GM21825 (cell line): ENCODE measurements around the gene ARL10.
A peak's percentile ranks its signal among the peaks of the same experiment; 100 is the strongest.

Experiments
- ATAC-seq: cut with Tn5 transposase; IDR thresholded peaks from one replicate; pipeline ENCODE4 v1.9.1; 2021; ENCODE audit warnings: mild to moderate bottlenecking, moderate library complexity; ENCODE audit not compliant: unreplicated experiment

The ARL10 gene

GRCh38 chr5:176361437-176362232 is 3.7 kb upstream of the ARL10 start, which contains the start of gene KIAA1191:
Gene KIAA1191, minus strand, starts transcription at chr5:176361764. Its CDS starts 2,256 bp downstream, at chr5:176359508.
- ATAC-seq = peak; percentile 86

GRCh38 chr5:176362233-176362490 is 3.1 kb upstream of the ARL10 start:
- ATAC-seq = peak; percentile 15

- ATAC-seq = no peak
These were observed 429 bp upstream of the ARL10 start for GRCh38 chr5:176364765-176365350.

DNA sequence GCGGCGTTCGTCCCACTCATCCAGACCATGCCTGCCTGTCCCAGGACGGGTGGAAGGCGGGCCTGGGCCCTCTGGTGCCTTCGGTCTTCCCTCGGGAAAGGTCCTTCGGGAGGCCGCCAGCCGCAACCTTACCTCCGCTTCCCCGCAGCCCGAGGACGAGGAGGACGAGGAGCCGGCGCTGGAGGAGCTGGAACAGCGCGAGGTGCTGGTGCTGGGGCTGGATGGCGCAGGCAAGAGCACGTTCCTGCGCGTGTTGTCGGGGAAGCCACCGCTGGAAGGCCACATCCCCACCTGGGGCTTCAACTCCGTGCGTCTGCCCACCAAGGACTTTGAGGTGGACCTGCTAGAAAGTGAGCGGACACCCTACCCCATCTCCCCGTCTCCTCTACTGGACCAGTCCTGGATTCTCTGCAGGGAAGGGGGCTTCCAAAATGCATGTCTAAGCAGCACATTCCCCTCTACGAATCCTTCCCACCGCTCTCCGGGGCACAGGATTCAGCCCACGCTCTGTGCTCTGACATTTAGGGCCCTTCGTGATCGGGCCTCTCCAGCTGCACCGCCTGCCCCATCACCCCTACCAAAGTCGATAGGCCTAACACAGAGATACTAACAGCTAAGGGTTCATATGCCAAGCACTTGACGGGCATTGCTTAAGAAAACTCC is 1.1 kb downstream of the ARL10 start:
- no peak for ATAC-seq

DNA sequence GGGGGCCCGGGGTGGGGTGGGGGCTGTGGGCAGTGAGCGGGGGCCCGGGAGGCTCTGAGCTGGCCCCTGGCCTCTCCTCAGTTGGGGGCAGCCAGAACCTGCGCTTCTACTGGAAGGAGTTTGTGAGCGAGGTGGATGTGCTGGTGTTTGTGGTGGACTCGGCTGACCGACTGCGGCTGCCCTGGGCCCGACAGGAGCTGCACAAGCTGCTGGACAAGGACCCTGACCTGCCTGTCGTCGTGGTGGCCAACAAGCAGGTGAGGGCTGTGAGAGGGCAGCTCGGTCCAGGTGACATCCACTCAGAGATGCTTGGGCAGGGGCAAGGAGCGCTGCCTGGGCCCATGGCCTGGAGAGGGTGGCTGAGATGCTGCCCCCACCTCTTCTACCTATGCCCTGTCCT is 3.4 kb downstream of the ARL10 start:
- ATAC-seq = no peak

DNA sequence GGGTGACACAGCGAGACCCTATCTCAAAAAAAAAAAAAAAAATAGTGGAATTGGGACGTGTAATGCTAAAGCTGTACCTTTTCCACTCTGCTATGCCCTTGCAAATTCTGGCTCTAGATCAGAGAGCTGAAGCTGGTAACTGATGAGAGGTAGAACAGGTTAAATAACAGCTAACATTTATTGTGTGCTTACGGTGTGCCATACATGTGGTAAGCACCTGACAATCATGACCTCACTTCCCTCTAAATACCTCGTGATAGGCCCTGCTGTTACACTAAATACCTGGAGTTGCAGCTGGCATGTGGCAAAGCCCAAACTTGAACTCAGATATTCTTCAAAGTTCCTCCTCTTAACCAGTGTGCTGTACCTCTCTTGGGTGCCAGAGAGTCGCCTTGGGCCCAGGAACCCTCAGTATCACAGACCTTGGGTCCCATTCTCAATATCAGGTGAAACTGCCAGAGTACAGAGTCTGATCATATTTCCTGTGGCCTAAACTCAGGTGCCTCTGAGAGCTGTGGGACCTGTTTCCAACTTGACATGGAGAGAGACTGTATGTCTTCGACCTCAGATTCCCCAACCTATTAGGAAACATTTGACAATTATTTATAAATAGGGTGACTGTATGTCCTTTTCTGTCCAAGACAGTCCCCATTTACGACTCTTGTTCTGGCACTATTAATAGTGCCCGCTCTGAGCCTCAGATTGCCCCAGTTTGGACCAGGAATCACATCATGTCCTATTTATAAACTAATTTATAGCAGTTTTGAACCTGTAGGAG is 4.8 kb downstream of the ARL10 start:
- no peak for ATAC-seq

- no peak for ATAC-seq
These were observed 6.6 kb downstream of the ARL10 start for GRCh38 chr5:176371621-176372539.

DNA sequence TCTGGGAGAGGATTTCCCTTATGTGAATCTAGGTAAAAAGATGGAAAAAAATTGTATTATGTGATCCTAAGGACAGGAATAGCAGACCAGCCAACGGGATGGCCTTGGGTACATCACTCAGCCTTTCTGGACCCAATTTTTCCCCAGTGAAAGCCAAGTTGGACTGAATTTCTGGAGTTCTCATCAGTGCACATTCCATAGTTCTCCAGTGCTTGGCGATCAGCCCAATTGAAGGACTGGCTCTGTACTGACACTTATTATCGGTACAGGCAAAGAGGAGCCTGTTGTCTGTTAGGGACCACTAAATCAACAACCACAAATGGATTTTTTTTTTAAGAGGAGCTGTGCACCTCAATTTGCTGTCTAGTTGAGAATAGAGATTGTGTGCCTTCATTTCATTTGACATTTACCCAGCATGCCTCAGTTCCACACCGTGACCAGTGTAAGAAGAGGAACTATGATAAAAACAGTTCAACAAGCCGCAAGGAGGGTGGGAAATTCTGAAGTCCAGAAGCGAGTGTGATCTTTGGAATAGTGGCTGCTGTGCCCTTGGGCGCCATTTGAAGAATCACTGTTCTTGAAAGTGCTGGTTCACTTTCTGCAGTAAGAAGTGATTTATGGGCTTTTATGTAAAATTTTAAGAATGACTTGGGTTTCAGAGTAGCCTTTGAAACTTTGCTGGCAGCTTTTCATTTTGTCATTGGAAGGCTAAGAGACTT is 8.0 kb downstream of the ARL10 start:
- ATAC-seq = no peak

DNA sequence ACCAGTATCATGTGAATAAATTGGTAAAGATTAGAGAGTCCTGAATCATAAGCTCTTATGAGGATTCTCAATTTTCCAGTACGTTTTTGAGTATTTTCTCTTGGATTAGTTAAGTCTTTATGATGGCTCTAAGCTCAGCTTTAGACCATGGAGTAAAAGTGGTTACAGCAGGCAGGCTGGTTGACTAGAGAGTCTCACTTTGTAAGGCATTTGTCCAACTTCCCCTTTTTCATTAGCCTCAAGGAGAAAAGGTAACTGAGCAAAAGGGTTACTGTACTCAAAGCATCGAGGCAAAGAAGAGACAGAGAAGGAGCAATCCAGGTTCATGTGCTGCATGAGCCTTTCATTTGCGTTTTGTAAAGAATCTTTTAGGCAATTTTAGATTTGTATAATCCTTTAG is 14.6 kb downstream of the ARL10 start:
- no peak for ATAC-seq

GRCh38 chr5:176381423-176381822 is 16.1 kb downstream of the ARL10 start:
- ATAC-seq = no peak

- ATAC-seq = no peak
These were observed 16.7 kb downstream of the ARL10 start for GRCh38 chr5:176381979-176382378.

GRCh38 chr5:176382721-176383120 is 17.4 kb downstream of the ARL10 start:
- no peak for ATAC-seq

DNA sequence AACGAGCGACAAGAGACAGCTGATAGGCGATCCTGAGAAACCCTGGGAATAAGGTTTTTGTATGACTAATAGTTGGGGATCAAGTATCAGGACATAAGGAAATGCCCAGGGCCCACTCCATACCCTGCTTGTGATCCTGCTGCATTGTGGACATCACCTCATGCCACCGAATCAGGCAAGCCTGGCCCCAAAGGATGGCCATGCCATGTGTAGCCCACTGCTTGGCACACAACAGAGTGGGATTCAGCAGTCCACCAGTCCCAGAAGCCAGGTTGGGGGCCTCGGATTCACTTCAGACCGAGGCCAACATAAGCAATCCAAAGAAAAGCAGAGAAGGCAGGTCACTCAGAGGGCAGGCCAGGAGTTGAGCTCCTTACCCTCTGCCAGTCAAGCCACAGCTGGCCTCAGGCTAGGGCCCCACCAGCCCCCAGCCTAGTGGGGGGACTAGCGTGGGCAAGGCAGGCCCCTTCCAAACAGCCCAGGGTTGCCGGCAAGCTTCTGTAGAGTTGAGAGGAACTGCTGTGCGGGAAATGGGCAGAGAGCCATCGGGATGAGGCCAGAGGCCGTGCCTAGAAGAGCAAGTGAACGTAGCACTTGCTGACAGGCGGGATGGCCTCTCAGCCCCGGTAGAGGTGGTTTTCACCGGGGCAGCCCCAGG is 18.1 kb downstream of the ARL10 start:
- no peak for ATAC-seq

GRCh38 chr5:176383961-176384360 is 18.7 kb downstream of the ARL10 start:
- no peak for ATAC-seq

DNA sequence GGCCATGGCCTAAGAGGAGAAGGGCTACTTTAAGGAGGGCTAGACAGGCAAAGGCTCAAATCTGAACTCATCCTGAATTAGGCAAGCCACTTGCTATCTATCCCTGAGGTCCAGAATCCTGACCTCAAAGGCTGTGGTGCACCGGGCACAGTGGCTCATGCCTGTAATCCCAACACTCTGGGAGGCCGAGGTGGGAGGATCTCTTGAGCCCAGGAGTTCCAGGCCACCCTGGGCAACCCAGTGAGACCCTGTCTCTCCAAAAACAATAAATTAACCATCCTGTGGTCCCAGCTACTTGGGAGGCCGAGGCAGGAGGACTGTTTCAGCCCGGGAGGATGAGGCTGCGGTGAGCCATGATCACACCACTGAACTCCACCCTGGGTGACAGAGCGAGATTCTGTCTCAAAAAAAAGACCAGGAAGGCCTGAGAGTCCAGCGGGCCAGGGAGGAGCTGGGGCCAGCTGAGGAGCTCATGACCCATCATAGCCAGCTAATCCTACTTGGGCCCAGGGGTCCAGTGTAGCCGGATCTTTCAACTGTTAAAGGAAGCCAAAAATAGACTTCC is 19.2 kb downstream of the ARL10 start:
- no peak for ATAC-seq

DNA sequence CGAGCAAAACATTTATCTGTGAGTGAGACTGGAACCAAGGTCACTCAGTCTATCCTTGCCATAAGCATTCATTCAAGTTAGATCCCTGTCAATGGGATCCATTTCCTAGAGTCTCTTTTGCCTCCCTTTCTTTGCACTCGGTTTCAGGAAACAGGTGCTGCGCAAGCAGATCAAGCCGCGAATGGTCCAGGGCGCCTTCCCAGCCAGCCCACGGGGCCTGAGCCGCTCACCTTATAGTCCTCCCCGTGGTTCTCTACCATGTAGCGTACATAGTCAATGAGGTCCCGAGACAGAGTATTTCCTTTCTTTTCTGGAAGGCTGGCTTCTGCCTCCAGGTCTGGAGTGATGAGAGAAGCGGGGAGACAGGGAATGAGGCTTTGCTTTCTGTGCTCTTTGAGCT is 19.7 kb downstream of the ARL10 start:
- ATAC-seq = no peak

GRCh38 chr5:176386491-176386890 is 21.2 kb downstream of the ARL10 start:
- no peak for ATAC-seq

GRCh38 chr5:176387384-176387925 is 22.2 kb downstream of the ARL10 start:
- ATAC-seq = no peak

DNA sequence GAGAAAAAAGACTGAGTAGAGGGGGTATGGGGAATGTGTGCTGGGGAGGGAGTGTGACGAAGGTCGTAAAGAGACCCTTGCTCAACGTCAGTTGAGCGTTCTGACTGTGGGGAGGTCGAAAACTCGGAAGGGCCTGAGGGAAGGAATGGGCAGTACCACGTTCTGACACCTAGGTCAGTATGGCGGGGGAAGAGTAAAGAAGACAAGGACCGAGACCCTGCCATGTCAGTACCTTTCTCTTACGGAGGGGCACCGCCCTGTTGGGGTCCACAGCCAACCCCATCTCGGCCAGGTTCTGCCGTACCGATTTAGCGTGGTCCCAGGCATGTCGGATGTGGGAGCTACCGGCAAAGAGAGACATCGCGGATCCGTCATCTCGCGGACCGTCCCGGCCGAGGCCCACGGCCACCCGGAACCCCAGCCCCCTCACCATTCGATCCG is 22.7 kb downstream of the ARL10 start:
- ATAC-seq = no peak
